SK-N-SH (cell line): Measurements from ENCODE around the gene RHPN2. TPM values are rescaled to one million over a fixed set of nuclear protein-coding genes. Genes with fewer than 3 reads are reported as not detected.
"Not testable (repeated sequence)": the region's sequence is repeated elsewhere in the genome, so short reads cannot be mapped to it uniquely, and the experiment has no call there.

Source experiments
- CTCF ChIA-PET: fragments of 300-600, 350-600 bp; formaldehyde crosslinking; extraction: SDS; loops from one replicate; lab custom pipeline; 2021; lab: Yijun Ruan, JAX
- POLR2A ChIA-PET: fragments of 350-600 bp; sonication (Branson Sonifier 250); formaldehyde crosslinking; extraction: SDS; loops from one replicate; lab custom pipeline; 2020; ENCODE audit warnings: antibody characterized with exemption, inconsistent platforms; lab: Yijun Ruan, JAX
- DNase-seq: peaks from one replicate; pipeline ENCODE4 v3.0.0; 2012
- H2AFZ ChIP-seq: fragments of 200-600 bp; sonication (generic); 2 replicates; pipeline ENCODE4 v1.8.1; 2016; ENCODE audit warnings: antibody characterized with exemption, mild to moderate bottlenecking, low read depth
- H3F3A ChIP-seq: fragments of 200-600 bp; sonication (generic); replicated peaks from 2 replicates; pipeline ENCODE3; 2016; ENCODE audit warnings: antibody characterized with exemption, mild to moderate bottlenecking; ENCODE audit not compliant: insufficient read depth
- H3K27ac ChIP-seq, 2 experiments: fragments of 200-500 bp in 1 of 2; fragments of 200-600 bp in 1 of 2; sonication (Bioruptor generic) in 1 of 2; sonication (generic), shearing (Covaris generic) in 1 of 2; 2 replicates each; pipeline versions ENCODE4 v1.5.1 to v1.6.1; 2014 to 2016; ENCODE audit warnings: low read depth in 2 of 2, inconsistent platforms in 1 of 2, low read length in 1 of 2, mild to moderate bottlenecking in 1 of 2, mixed read lengths in 1 of 2
- H3K27me3 ChIP-seq: fragments of 200-600 bp; sonication (generic), shearing (Covaris generic); 2 replicates; pipeline ENCODE4 v1.6.1; 2016; ENCODE audit warnings: mixed run types; ENCODE audit not compliant: insufficient read depth
- H3K36me3 ChIP-seq, 2 experiments: fragments of 200-500 bp in 1 of 2; fragments of 200-600 bp in 1 of 2; sonication (Bioruptor generic) in 1 of 2; sonication (generic) in 1 of 2; replicated peaks in 1 of 2; 2 replicates each; pipeline versions ENCODE3 to v1.5.1; 2014 to 2016; ENCODE audit warnings: low read length in 1 of 2, mild to moderate bottlenecking in 1 of 2; ENCODE audit not compliant: insufficient read depth in 2 of 2, control insufficient read depth in 1 of 2
- H3K4me1 ChIP-seq, 2 experiments: fragments of 200-500 bp in 1 of 2; fragments of 200-600 bp in 1 of 2; sonication (Bioruptor generic) in 1 of 2; sonication (generic), shearing (Covaris generic) in 1 of 2; 2 replicates each; pipeline versions ENCODE4 v1.5.1 to v1.6.1; 2014 to 2016; ENCODE audit warnings: low read depth in 1 of 2, low read length in 1 of 2, mixed run types in 1 of 2; ENCODE audit not compliant: insufficient read depth in 2 of 2, control insufficient read depth in 1 of 2
- H3K4me2 ChIP-seq: fragments of 200-600 bp; sonication (generic), shearing (Covaris generic); 2 replicates; pipeline ENCODE4 v1.6.1; 2017; ENCODE audit warnings: mixed run types
- H3K4me3 ChIP-seq, 2 experiments: fragments of 200-500 bp in 1 of 2; fragments of 200-600 bp in 1 of 2; sonication (Bioruptor generic) in 1 of 2; sonication (generic), shearing (Covaris generic) in 1 of 2; 2 replicates each; pipeline versions ENCODE4 v1.5.1 to v1.8.1; 2014 to 2016; ENCODE audit warnings: low read depth in 2 of 2, inconsistent platforms in 1 of 2, low read length in 1 of 2, mild to moderate bottlenecking in 1 of 2, mixed read lengths in 1 of 2, moderate library complexity in 1 of 2
- H3K79me2 ChIP-seq: fragments of 200-600 bp; sonication (generic); 2 replicates; pipeline ENCODE4 v1.8.1; 2017; ENCODE audit warnings: mild to moderate bottlenecking; ENCODE audit not compliant: insufficient read depth
- H3K9ac ChIP-seq: fragments of 200-600 bp; sonication (generic); 2 replicates; pipeline ENCODE4 v1.6.1; 2017; ENCODE audit warnings: mixed run types
- H3K9me2 ChIP-seq: fragments of 200-600 bp; sonication (generic); 2 replicates; pipeline ENCODE4 v1.6.1; 2017; ENCODE audit warnings: mixed run types
- H3K9me3 ChIP-seq: fragments of 200-600 bp; sonication (generic); 2 replicates; pipeline ENCODE4 v1.6.1; 2017; ENCODE audit warnings: mixed run types, mild to moderate bottlenecking, moderate library complexity
- H4K20me1 ChIP-seq: fragments of 200-600 bp; sonication (generic); 2 replicates; pipeline ENCODE4 v1.6.1; 2017; ENCODE audit warnings: mild to moderate bottlenecking, mixed run types; ENCODE audit not compliant: insufficient read depth
- CHD2 ChIP-seq: fragments of 150-350 bp; IDR thresholded peaks from 2 replicates; pipeline ENCODE4 v1.6.1; 2018; ENCODE audit warnings: low read length; ENCODE audit not compliant: partially characterized antibody
- EP300 ChIP-seq, 2 experiments: IDR thresholded peaks; 2 replicates each; pipeline versions ENCODE4 v1.4.0 to v1.6.1; 2012; ENCODE audit warnings: borderline replicate concordance in 1 of 2, low read depth in 1 of 2, low read length in 1 of 2
- FOSL2 ChIP-seq: IDR thresholded peaks from 2 replicates; pipeline ENCODE4 v1.4.0; 2012; ENCODE audit warnings: low read depth, mild to moderate bottlenecking, moderate library complexity, borderline replicate concordance
- GABPA ChIP-seq: IDR thresholded peaks from 2 replicates; pipeline ENCODE4 v1.4.0; 2012; ENCODE audit warnings: low read depth, mild to moderate bottlenecking
- JUND ChIP-seq: IDR thresholded peaks from 2 replicates; pipeline ENCODE4 v1.4.0; 2012
- MAX ChIP-seq: IDR thresholded peaks from 2 replicates; pipeline ENCODE4 v1.4.0; 2012; ENCODE audit warnings: low read depth
- NFIC ChIP-seq: IDR thresholded peaks from 2 replicates; pipeline ENCODE4 v1.4.0; 2012; ENCODE audit warnings: borderline replicate concordance
- RCOR1 ChIP-seq: fragments of 150-350 bp; IDR thresholded peaks from 2 replicates; pipeline ENCODE4 v1.6.1; 2017; ENCODE audit warnings: antibody characterized with exemption, low read length
- SIN3A ChIP-seq: IDR thresholded peaks from 2 replicates; pipeline ENCODE4 v1.6.1; 2012; ENCODE audit warnings: low read depth, mild to moderate bottlenecking, low read length, moderate library complexity, borderline replicate concordance
- USF2 ChIP-seq: fragments of 150-350 bp; IDR thresholded peaks from 2 replicates; pipeline ENCODE4 v1.6.1; 2017; ENCODE audit warnings: antibody characterized with exemption, low read length, low read depth, borderline replicate concordance
- WGBS: methylation state at CpG from one replicate; pipeline ENCODE4 v1.1.6; 2017; ENCODE audit warnings: low lambda C conversion rate; 5-methylcytosine and 5-hydroxymethylcytosine counted together
- polyA plus RNA-seq, 3 experiments: library from polyadenylated mRNA; depleted of rRNA; stranded (reverse); fragments of >200 nt; gene quantifications; 2 replicates each; pipeline ENCODE4 v1.2.3, GENCODE V29; 2012
- TF ChIP-seq, protein P1 (sequence below): IDR thresholded peaks from 2 replicates; pipeline ENCODE4 v1.4.0; 2012; ENCODE audit warnings: low read depth, borderline replicate concordance
- TF ChIP-seq, protein P2 (sequence below): fragments of 200-600 bp; sonication (generic); IDR thresholded peaks from 2 replicates; pipeline ENCODE4 v1.6.1; 2017; ENCODE audit warnings: antibody characterized with exemption, mild to moderate bottlenecking, moderate library complexity

Gene RHPN2
- polyA plus RNA-seq, 1 of the 3 experiments (the other 2 are of a cell fraction), result 7.0 TPM

DNA sequence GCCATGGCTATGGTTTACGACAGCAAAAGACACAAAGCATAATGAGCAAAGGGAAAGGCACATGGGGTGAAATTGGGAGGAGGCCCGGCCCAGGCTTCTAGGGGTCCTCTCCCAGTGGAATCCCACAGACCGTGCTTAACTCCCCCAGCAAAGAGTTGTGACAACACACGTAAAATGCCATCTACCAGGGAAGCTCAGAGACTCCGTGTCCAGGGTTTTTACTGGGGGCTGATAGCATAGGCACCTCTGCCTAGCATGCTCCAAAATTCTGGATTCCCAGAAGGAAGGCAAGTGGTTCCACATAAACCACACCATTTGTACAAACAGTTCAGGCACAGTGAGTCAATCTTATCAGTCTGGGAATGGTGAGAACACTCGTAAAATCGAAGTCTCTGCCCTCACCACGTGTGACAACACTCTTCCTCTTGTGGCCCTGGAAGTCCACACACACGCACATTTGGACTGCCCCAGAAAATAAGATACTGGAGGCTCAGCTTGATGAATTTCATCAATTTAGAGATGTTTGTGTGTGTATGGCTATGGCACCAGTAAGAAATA is 34.9 kb downstream of the RHPN2 start (continued):
- TF ChIP-seq JUND (no peak), EP300 (IDR thresholded peaks at IDR 0.05; ENCODE audit: borderline replicate concordance in 1 of 2, low read depth in 1 of 2, low read length in 1 of 2) (no peak), RCOR1 (no peak), NFIC (no peak)

- H4K20me1 ChIP-seq, DNase-seq, H3K4me3 ChIP-seq, H3K79me2 ChIP-seq, H3K27ac ChIP-seq, H3K9ac ChIP-seq, H3K9me3 ChIP-seq, H3K27me3 ChIP-seq, POLR2A ChIA-PET, H3K4me2 ChIP-seq, H3K4me1 ChIP-seq, CTCF ChIA-PET, H3K9me2 ChIP-seq, H3K36me3 ChIP-seq, H2AFZ ChIP-seq, H3F3A ChIP-seq: not testable (repeated sequence)
- WGBS, result 96% methylated on average over 5 of the region's 5 CpGs
Observed at GRCh38 chr19:33026602-33027001, 38.1 kb downstream of the RHPN2 start.

- CTCF ChIA-PET, POLR2A ChIA-PET, H4K20me1 ChIP-seq, H3F3A ChIP-seq, H3K9me2 ChIP-seq, H3K4me2 ChIP-seq, H3K27me3 ChIP-seq, H3K4me1 ChIP-seq, H3K4me3 ChIP-seq, H3K9ac ChIP-seq, H3K79me2 ChIP-seq, H2AFZ ChIP-seq, H3K36me3 ChIP-seq, DNase-seq, H3K9me3 ChIP-seq, H3K27ac ChIP-seq: not testable (repeated sequence)
- WGBS, result 87% methylated on average over 12 of the region's 12 CpGs
Observed at GRCh38 chr19:33025468-33026238, 39.0 kb downstream of the RHPN2 start.

DNA sequence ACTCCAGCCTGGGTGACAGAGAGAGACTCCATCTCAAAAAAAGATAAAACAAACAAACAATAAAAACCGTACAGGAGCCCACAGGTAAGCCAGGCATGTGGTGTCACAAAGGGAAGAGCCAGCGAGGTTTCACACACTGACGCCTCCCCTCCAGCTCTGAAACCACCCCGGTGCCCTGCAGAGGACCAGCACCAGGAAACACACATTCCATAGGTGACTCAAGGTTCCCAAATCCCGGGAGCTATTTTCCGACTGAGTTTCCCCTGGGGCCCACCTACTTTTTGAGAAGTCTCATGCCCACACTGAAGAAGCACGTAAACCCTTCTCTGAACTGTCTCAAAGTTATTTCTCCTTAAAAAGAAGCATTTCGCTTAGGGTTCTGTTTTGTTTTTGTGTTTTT is 40.3 kb downstream of the RHPN2 start:
- Histone ChIP-seq H3K27me3 (no peaks in the 10 kb centered on the region), H3K9ac (no peak overlapping the region), H3F3A (no peaks in the 10 kb centered on the region), H3K79me2 (no peaks in the 10 kb centered on the region), H3K4me3 (no peak overlapping the region), H4K20me1 (no peaks in the 10 kb centered on the region), H3K9me3 (no peaks in the 10 kb centered on the region), H3K36me3 (no peaks in the 10 kb centered on the region), H3K4me1 (no peaks in the 10 kb centered on the region), H3K27ac (no peak overlapping the region), H3K9me2 (no peaks in the 10 kb centered on the region), H3K4me2 (no peak overlapping the region), H2AFZ (no peak overlapping the region)
- ChIA-PET CTCF (no interaction called here), POLR2A (no interaction called here)
- DNase-seq, result no peak
- WGBS, result 90% methylated on average over 8 of the region's 8 CpGs
- TF ChIP-seq USF2 (no peak), CHD2 (no peak), RCOR1 (no peak), GABPA (no peak), SIN3A (no peak), MAX (no peak), FOSL2 (no peak)
- TF ChIP-seq, protein P1, sequence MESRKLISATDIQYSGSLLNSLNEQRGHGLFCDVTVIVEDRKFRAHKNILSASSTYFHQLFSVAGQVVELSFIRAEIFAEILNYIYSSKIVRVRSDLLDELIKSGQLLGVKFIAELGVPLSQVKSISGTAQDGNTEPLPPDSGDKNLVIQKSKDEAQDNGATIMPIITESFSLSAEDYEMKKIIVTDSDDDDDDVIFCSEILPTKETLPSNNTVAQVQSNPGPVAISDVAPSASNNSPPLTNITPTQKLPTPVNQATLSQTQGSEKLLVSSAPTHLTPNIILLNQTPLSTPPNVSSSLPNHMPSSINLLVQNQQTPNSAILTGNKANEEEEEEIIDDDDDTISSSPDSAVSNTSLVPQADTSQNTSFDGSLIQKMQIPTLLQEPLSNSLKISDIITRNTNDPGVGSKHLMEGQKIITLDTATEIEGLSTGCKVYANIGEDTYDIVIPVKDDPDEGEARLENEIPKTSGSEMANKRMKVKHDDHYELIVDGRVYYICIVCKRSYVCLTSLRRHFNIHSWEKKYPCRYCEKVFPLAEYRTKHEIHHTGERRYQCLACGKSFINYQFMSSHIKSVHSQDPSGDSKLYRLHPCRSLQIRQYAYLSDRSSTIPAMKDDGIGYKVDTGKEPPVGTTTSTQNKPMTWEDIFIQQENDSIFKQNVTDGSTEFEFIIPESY, result no peak
- TF ChIP-seq, protein P2, sequence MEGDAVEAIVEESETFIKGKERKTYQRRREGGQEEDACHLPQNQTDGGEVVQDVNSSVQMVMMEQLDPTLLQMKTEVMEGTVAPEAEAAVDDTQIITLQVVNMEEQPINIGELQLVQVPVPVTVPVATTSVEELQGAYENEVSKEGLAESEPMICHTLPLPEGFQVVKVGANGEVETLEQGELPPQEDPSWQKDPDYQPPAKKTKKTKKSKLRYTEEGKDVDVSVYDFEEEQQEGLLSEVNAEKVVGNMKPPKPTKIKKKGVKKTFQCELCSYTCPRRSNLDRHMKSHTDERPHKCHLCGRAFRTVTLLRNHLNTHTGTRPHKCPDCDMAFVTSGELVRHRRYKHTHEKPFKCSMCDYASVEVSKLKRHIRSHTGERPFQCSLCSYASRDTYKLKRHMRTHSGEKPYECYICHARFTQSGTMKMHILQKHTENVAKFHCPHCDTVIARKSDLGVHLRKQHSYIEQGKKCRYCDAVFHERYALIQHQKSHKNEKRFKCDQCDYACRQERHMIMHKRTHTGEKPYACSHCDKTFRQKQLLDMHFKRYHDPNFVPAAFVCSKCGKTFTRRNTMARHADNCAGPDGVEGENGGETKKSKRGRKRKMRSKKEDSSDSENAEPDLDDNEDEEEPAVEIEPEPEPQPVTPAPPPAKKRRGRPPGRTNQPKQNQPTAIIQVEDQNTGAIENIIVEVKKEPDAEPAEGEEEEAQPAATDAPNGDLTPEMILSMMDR, result no peak
